Activated CD8-positive, alpha-beta memory T cell treated with anti-CD3 and anti-CD28 coated beads for 24 hours (primary cell): ENCODE results near the gene APOL2.
"Not testable (repeated sequence)": the region's sequence is repeated elsewhere in the genome, so short reads cannot be mapped to it uniquely, and the experiment has no call there.

Experiments used
- DNase-seq: peaks from one replicate; pipeline ENCODE4 v3.0.0-alpha.2; 2020

APOL2 gene, protein sequence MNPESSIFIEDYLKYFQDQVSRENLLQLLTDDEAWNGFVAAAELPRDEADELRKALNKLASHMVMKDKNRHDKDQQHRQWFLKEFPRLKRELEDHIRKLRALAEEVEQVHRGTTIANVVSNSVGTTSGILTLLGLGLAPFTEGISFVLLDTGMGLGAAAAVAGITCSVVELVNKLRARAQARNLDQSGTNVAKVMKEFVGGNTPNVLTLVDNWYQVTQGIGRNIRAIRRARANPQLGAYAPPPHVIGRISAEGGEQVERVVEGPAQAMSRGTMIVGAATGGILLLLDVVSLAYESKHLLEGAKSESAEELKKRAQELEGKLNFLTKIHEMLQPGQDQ

DNA sequence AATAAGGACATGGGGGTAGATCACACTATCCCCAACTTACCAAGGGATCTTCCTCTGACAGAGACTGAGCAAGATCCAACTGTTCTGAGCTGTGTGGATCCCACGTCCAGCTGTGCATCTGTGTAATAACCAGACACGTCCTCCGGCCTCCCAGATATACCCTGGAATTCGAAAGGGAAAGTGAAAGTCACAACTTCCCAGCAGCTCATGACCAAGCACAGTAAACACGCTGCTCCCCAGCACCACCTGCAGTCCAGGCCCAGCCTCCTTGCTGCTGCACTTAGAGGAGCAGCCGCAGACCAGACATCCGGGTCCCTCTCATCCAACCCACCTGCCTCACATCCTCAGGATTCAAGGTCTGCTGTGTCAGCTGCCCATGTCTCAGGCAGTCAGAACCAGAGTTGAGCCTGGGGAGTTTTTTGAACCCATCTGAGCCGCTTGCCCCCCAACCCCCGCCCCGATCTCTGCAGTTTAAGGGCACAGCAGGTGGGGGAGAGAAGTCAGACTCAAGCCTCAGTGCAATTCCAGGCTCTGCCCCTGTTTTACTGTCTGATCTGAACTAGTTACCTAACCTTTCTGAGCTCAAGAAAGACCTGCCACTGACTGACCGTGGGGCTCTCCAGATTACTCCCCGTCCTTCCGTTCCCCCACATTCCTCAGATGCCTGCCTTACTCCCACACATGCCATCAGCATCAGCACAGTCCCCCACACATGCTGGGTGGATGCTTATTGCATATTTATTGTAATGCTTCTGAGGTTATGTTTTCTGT is at the start of gene APOL2:
Gene APOL2, minus strand, starts transcription at position 127 of the 771 bp plus-strand sequence. CDS start 6,365 bp downstream, outside the sequence.
- DNase-seq = peak; percentile 89

DNA sequence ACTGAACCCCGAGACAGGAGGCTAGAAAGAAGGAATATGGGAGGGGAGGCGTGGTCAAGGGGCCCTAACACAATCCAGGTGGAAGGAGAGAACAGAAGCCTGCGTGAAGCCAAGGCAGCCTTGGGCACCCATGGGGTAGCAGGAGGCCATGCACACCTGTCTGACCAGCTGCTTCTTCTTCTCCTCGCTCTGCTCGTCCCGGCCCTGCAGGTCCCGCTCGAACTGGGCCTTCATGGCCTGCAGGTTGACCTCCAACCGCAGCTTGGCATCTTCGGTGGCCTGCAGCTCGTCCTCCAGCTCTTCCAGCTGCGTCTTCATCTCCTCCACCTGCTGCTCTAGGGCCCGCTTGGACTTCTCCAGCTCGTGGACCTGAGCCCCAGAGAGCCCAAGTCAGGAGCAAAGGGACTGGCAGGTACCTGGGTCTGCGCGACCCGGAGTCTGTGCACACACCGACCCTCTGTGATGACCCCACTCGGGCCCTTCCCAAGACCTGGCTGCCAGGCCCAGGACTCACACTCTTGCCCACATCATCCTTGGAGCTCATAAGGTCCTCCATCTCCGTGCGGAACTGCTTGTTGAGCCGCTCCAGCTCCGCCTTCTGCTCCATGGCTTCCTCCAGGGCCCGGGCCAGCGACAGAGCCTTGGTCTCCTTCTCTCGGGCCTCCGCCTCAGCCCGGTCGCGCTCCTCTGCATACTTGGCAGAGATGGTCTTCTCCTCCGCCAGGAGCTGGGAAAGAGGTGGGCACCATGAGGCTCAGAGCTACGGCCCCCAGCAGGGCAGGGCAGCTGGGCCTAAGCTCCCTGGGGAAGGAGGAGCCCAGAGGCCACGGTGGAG is 49.5 kb upstream of the APOL2 start:
- DNase-seq = peak; percentile 56

DNA sequence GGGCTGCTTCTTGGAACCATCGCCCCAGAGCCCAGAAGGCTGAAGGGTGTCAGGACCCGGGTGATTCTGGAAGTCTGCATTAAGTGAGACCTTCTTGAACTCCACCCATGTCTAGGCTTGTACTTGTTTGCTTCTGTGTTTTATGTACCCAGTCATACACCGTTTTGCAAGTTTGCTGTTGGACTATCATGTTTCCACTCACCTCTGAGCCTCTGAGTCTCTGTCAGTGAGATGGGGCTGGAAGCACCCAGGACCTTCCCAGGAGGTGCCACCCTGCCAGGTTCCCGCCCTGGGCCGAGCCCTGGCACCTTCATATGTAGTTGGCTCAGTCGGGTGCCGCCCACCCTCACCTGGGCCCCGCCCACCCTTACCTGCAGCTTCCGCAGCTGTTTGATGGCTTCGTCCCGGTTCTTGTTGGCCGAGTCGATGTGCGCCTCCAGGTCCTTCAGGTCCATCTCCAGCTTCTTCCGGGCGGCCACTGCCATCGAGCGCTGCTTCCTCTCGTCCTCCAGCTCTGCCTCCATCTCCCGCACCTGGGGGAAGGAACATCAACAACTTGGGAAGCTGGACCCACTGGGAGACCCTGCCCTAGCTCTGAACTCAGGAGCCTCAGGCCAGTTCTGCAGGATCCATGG is 48.7 kb upstream of the APOL2 start:
- peak; percentile 57 for DNase-seq

DNA sequence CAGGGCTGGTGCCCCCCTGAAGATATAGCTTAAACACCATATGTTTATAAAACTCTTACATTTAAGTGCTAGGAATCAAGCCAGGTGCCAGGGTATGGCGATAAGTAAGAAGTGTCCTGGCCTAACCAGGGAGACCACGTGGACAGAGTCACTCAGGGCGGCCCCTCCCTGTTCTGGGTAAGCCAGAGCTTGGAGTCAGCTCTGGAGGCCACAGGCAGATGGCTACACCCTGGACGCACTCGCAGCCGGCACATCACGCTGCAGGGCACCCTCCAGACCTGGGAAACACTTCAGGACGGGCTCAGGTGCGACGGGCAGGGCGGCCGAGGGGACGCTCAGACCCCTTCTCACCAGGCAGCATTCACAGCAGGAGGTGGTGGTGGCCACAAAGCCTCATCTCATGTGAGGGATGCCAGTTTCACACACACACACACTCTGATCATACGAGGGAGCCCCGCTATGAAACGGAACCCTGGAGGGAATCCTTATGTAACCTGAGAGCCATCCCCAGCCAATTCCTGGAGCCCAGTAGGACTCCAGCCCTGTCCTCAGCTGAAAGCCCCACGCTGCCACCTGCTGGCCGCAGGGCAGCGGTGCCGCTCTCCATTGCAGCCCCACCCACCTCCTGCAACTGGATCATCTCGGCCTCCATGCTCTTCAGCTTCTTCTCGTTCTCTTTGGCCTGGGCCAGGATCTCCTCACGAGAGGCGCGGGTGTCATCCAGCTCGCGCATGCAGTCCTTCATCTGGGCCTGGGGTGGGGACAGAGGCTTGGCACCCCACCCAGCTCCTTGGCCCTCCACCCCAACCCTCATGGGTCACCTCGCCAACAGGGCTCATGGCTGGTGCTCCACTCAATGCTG is 47.0 kb upstream of the APOL2 start:
- peak; percentile 85 for DNase-seq

DNA sequence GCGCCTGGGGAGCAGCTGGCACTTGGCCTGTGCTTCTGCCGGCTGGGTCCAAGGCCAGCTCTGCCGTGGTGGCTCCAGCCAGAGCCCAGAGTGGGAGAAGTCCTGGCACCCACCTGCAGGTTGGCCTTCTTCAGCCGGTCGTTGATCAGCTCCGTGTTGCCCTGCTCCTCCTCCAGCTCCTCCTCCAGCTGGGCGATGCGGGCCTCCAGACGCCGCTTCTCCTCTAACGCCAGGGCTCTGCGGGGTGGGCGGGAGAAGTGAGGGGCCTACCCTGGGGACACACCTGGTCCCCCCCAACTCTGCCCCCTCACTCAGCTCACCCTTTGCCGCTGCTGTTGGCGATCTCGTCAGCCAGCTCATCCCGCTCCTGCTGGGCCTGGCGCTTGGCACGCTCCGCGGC is 46.2 kb upstream of the APOL2 start:
- DNase-seq = no peak

DNA sequence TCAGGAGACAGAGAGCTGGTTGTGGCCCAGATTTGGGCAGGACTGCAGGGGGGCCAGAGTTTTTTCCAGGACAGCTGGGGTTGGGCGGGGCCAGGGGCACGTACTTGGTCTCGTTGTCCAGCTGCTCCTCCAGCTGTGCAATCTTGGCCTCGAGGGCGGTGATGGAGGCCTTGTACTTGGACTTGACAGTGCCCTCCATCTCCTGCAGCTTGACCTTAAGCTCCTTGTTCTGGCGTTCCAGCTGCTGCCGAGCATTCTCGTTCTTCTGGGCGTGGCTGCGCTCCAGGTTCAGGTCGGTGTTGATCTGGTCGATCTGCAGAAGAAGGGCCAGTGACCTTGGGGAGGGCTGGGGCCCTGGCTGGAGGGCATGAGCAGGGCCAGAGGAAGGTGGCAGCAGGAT is 45.7 kb upstream of the APOL2 start:
- no peak for DNase-seq

DNA sequence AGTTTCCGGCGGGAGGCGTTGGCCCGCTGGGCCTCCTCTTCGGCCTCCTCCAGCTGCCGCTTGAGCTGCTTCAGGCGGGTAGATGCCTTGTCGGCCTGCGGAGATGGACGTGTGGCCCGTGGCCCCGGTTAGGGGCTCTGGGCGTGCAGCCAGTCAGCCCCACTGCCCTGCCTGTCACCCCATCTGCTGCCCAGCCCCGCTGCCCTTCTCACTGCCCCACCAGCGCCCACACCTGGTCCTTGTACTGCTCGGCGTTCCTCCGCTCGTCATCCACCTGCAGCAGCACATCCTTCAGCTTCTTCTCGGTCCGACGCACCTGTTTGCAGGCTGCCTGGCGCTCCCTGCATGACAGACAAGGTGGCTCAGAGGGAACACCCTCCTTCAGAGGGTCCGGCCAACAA is 44.8 kb upstream of the APOL2 start:
- no peak for DNase-seq

DNA sequence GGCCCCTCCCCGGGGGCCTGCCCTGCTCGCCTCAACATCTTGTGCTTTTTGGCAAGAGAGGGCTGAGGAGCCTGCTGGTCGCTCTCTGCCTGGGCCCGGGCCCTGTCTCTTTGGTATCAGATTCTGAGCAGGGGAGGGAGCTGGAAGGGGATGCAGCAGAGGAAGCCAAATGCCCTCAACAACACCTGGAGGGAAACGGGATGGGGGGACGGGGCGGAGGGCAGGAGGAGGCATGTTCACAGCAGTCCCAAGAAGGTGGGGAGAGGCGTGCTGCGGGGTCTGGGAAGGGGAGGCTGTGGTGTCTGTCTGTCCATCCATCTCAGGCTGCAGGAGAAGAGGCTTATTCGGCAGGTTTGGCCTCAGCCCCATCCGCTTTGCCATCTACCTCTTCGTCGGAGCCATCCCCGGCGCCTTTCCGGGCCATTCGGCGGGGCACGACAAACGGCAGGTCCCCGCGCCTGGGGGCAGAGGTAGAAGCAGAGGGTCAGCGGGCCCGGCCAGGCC is 43.1 kb upstream of the APOL2 start:
- no peak for DNase-seq

DNA sequence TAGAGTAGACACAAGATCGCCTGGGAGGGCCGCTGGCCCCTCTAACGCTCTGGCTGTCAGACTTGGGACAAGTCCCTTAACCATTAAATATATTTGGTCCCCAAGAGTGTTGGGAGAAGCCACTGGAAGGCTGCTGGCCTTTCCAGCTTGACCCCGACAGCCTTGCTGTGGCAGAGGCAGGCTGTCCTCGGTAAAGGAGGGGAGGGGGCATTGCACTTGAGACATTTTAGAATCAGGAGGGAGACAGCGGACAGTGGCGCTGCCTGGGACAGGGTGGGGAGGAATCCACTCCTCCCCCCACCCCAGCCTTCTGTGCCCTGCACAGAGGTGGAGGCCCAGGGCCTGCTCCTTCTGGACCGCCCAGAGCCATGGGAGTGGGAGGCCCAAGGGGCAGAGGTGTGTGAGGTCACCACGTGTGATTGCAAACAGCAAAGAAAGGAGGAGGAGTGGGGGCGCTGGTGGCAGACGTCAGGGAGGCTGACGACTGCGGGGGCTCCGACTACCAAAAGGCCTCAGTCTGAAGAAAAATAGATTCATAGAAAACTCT is 42.5 kb upstream of the APOL2 start:
- DNase-seq = peak; percentile 54

DNA sequence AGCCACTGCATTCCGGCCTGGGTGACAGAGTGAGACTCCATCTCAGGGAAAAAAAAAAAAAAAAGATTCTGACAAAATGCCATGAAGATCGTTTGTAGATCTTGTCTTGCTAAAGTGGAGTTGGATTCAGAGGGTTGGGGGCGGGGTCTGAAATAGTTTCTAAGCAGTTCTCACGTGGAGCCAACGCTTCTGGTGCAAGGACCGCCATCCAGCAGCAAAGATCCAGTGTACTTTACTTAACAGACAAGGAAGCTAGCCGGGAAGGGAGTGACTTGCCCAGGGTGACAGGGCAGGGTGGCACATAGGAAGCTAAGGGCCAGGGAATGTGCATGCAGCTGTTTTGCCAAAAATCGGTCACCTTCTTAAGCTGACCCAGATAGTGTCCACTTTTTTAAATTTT is 41.1 kb upstream of the APOL2 start:
- DNase-seq = no peak

DNA sequence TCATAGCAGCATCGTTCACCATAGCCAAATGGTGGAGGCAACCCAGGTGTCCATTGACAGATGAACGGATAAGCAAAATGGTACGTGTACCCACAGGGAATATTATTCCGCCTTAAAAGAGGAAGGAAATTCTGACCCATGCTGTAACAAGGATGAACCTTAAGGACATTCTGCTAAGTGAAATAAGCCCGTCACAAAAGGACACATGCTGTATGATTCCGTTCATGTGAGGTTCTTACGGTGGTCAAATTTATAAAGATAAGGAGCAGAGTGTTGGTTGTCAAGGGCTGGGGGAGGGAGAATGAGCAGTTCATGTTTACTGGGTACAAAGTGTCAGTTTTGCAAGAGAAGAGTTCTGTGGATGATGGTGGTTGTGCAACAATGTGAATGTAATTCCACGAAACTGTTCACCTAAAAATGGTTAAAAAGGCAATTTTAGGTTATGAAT is 39.9 kb upstream of the APOL2 start:
- no peak for DNase-seq

DNA sequence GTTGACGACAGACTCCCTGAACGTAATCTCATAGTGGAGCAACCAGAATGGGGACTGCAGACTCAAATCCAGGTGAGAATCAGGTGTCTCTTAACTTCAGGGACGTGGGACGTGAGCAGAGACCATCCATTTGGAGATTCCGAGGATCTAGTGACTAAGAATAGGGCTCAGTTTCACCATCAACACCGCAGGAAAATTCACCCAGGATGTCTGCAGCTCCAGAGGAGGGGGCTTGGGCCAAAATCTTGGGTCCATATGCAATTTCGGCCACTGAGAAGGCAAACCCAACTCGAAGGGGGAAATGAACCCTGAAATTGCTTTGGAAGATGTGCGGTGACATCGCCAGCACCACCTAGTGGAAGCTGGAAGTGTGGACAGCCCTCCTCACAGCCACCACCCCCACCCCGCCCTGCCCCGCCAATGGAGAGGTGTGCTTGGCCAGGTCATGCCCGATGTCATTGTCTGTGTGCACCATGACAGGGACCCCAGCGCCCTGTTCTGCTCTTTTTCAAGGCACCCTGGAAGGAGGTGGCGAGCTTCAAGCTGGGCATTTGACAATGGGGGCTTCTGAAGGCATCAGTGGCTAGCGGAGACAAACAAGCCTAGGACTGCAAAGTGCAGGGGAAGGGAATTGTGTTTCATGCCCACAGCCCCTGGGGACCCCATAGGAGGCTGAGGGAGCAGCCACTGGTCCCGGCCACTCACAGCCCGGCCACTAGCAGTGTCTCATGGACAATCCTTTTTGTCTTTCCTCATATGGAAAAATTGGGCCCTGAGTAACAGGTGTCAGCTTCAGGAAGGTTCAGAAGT is 38.4 kb upstream of the APOL2 start:
- peak; percentile 85 for DNase-seq

DNA sequence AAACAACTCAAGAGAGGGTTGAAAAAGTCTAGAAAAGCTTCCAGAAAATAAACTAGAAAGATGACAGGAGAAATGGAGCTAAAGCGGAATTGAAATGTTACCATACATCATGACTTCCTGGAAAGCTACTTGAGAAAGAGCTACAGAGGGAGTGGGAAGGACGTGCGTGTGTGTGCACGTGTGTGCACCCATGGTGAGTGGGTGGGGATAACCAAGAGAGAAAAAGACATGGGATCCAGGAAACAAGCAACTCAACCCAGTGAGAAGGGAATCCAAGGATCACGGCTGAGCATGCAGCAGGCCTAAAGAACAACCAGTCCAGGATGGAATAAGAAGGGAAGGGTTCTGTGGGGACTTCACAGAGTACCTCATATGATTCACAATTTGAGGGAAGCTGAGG is 35.2 kb upstream of the APOL2 start:
- no peak for DNase-seq

DNA sequence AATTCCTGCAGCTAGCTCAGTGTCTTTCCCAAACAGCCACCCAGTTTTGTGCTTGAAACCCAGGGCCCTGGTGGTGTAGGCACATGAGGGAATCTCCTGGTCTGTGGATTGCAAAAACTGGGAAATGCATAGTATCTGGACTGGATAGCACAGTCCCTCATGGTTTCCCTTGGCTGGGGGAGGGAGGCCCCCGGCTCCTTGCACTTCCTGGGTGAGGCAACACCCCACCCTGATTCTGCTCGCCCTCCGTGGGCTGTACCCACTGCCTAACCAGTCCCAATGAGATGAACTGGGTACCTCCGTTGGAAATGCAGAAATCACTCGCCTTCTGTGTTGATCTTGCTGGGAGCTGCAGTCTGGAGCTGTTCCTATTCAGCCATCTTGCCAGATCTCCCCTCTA is 32.6 kb upstream of the APOL2 start:
- not testable (repeated sequence) for DNase-seq

DNA sequence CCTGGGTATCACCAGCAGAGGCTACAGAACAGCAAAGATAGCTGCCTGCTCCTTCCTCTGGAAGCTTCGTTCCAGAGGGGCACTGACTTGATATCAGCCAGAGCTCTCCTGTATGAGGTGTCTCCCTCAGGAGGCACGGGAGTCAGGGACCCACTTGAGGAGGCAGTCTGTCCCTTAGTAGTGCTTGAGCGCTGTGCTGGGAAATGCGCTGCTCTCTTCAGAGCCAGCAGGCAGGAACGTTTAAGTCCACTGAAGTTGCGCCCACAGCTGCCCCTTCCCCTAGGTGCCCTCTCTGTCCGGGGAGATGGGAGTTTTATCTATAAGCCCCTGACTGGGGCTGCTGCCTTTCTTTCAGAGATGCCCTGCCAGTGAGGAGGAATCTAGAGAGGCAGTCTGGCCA is 31.9 kb upstream of the APOL2 start:
- DNase-seq = not testable (repeated sequence)

DNA sequence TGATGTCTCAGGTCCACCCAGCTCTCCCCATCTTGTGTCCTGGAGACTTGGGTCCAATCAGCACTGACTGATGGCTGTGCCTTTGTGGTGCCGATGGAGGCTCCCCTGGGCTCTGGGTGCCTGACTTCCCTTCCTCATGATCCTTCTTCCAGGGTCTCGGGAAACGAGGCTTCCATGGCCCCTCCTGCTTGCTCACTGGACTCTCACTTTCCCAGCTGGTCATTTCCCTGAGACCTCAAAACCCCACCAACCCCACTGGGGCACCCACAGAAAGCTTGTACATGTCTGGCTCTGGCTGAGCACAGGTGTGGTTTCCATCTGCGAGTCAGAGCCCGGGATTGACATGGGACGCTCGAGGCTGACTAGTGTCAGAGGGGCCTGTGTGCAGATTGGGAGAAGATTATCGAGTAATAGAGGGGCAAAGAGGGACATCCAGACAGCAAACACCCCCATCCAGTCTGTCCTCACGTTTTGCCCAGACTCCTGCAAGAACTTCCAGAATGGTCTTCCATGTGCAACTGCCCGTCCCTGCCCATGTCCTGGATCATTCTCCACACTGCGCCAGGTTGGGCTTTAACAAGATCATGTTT is 28.7 kb upstream of the APOL2 start:
- no peak for DNase-seq

DNA sequence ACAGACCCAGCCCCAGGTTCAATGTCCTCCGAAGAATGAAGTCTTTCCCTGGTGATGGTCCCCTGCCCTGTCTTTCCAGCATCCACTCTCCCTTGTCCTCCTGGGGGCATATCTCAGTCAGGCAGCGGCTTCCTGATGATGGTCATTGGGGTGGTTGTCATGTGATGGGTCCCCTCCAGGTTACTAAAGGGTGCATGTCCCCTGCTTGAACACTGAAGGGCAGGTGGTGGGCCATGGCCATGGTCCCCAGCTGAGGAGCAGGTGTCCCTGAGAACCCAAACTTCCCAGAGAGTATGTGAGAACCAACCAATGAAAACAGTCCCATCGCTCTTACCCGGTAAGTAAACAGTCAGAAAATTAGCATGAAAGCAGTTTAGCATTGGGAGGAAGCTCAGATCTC is 27.7 kb upstream of the APOL2 start:
- no peak for DNase-seq

DNA sequence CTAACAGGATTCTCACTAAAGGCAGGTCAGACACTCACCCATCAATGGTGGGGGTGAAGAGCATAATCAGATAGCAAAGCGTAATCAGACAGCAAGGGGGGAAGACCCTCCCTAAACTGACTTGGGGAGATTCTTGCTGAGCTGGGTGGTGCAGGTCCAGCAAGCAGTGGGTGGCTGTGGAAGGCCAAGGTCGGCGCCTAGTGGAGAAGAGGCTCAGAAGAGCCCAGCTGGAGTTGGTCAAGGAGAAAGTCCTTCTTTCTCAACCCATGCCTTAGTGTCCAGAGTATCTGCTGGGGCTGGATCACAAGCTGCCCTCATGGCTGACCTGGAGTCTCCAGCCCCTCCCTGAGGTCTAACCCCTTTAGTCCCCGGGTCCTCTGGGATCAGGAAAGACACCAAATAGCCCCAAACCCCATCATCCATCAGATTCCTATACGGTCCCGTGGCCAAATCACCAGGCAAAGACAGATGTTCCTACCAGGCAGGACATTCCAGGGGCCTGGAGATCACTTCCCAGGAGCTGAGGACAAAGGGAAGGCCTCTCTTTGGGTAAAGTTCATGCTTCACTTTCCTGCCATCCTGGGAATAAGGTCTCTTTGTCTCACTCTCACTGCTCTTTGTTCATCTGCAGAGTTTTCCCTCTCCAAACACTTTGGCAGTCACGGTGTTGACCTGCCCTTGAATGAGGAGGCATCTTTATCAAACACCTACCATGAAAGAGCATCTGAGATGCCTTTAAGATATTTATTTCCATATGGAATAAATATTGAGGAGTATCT is 24.7 kb upstream of the APOL2 start:
- DNase-seq = not testable (repeated sequence)

DNA sequence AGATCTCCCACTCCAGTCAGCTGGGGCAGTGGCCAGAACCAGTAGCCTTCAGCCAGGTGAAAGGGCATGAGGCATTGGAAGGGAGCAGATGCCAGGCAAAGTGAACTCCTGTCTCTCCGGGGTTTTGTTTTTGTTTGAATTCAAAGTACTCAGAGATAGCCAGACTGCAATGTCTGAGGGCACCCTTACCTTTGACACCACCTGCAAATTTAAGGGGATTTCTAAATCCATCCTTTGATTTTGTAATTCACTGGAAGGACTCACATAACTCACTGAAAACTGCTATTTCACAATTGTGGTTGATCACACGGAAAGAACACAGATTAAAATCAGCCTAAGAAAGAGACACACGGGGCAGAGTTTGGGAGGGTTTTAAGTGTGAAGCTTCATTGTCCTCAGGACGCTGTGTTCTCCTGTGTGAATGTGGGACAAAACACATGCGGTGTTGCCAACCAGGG is 23.9 kb upstream of the APOL2 start:
- not testable (repeated sequence) for DNase-seq
